GM21526 (cell line): Measurements from ENCODE around the gene PRICKLE3.
A peak's percentile ranks its signal among the peaks of the same experiment; 100 is the strongest.
"Not testable (repeated sequence)": the region's sequence is repeated elsewhere in the genome, so short reads cannot be mapped to it uniquely, and the experiment has no call there.

Source experiments
- ATAC-seq: cut with Tn5 transposase; IDR thresholded peaks from one replicate; pipeline ENCODE4 v1.9.1; 2021; ENCODE audit warnings: moderate library complexity; ENCODE audit not compliant: unreplicated experiment, low FRiP score

The PRICKLE3 gene

GRCh38 chrX:49164589-49165360, 21.4 kb downstream of the PRICKLE3 start:
- no peak for ATAC-seq

- ATAC-seq: peak; percentile 51
Observed at GRCh38 chrX:49163555-49164419, 22.4 kb downstream of the PRICKLE3 start.

DNA sequence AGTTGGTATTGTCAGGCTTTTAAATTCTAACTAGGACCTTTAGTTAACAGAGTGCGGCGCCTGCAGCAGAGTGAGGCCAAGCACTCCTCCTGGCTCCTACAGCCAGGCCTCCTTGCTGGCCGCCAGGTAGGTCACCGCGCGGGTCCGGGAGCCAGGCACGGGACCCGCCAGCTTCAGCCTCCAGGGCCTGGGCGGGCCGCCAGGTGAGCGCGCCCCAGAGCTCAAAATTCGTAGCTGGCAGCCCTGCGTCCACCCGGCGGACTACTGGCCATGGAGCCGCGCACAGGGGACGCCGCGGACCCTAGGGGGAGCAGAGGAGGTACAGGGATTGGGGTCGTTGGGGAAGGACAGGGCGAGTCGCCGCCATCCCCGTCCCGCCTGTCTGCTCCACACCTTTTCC, 23.6 kb downstream of the PRICKLE3 start, which contains the start of gene MAGIX:
Gene MAGIX (plus strand): TSS at position 139 of the 400 bp plus-strand sequence. CDS start 132 bp downstream, at position 271.
- no peak for ATAC-seq

- no peak for ATAC-seq
Observed at GRCh38 chrX:49161632-49162031, 24.5 kb downstream of the PRICKLE3 start.

DNA sequence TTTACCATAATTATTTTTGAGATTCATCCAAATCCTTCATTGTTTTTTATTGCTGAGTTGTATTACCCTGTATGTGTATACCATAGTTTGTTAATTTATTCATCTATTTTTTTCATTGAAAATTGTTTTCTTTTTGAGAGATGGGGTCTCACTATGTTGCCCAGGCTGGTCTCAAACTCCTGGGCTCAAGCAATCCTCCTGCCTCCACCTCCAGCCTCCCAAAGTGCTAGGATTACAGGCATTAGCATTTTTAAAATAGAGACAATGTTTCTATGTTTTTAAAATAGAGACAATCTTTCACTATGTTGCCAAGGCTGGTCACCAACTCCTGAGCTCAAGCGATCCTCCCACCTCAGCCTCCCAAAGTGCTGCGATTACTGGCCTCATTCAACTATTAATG, 25.3 kb downstream of the PRICKLE3 start:
- no peak for ATAC-seq

GRCh38 chrX:49157194-49157593, 29.0 kb downstream of the PRICKLE3 start:
- no peak for ATAC-seq

- ATAC-seq: peak; percentile 77
Observed at GRCh38 chrX:49155900-49156837, 30.0 kb downstream of the PRICKLE3 start.

GRCh38 chrX:49155243-49155899, 30.8 kb downstream of the PRICKLE3 start:
- no peak for ATAC-seq

GRCh38 chrX:49153467-49153866, 32.7 kb downstream of the PRICKLE3 start:
- no peak for ATAC-seq

GRCh38 chrX:49149291-49149690, 36.9 kb downstream of the PRICKLE3 start:
- not testable (repeated sequence) for ATAC-seq

DNA sequence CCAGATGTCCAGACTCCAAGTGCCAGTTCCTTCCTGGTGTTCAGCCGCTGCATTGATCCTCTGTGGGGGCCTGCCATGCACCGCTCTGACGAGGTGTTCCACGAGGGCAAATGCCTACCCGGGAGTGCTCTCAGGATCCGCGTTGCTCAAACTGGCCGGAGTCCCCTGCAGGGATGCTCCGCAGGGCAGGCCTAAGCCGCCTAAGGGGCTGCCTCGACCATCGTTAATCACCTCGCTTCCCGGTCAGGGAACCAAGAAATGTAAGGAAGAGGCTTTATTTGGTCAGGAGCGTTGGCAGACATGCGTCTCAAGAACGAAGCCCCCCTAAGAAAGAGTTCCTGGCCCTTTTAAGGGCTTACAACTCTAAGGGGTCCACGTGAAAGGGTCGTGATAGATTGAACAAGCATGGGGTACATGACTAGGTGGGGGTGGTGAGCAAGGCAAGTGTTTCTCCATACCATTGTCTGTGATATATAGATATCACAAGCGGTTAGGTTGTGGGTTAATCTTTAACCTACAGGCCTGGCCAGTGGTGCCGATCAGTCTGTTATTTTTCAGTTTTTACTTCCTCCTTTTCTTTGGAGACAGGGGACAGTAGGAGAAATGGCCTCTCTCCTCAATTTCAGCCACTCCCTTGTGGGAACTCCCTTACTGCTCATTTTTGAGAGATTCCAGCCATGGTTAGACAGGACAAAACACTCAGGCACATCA, 37.6 kb downstream of the PRICKLE3 start:
- not testable (repeated sequence) for ATAC-seq

DNA sequence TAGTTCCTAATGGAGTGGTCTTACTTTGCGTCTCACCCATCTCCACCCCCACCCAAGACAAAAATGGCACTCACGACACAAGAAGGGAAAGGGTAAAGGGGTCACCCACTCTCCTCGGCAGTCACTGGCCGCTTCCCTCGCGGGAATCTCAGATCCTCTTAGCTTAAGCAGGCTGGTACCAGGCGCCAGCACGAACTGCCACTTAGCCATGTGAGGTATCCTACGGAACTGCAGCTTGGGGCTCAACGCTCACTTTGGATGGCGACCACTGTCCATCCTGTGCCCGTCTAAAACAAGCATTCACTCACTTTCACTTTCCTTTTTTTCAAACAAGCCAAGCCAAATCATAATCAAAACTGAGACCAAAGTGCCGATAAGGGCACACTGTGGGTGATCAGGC, 38.2 kb downstream of the PRICKLE3 start:
- ATAC-seq: no peak

DNA sequence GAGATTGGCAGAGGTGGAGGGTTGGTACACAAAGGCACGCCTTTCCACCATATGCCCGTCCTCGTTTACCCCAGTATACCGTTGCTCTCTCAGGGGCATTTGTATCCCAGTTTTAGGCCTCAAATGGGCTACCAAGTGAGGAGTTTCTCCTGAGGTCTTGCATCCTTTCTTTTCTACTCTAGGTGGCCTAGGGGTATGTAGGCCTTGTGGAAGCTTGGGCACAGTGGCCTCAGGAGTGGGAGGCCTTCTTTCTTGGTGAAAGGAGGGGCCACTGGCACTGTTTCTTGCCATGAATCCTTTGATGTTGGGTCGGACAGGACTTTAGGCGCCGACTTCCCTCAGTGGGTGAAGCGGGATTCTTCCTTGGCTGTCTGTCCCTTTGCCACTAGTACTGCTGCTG, 38.9 kb downstream of the PRICKLE3 start:
- ATAC-seq: no peak

- not testable (repeated sequence) for ATAC-seq
Observed at GRCh38 chrX:49143154-49143553, 43.0 kb downstream of the PRICKLE3 start.

- not testable (repeated sequence) for ATAC-seq
Observed at GRCh38 chrX:49142264-49142663, 43.9 kb downstream of the PRICKLE3 start.

GRCh38 chrX:49139713-49140112, 46.5 kb downstream of the PRICKLE3 start:
- ATAC-seq: no peak

DNA sequence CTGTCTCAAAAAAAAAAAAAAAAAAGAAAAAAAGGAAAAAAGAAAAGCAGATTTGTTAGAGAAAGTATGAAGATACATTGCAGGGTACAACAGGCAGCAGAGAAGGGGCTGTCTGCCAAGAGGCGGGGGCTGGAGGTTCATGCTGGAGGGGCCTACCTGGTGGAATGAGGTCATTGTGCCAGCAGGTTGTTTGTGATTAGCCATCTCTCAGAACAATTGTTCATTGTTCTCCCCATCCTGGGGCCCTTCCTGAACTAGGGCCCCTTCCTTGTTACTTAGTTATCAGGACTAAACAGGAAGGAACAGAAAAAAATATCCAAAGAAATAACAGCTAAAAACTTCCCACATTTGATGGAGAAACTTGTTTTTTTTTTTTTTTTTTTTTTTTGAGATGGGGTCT, 48.7 kb downstream of the PRICKLE3 start:
- ATAC-seq: no peak

DNA sequence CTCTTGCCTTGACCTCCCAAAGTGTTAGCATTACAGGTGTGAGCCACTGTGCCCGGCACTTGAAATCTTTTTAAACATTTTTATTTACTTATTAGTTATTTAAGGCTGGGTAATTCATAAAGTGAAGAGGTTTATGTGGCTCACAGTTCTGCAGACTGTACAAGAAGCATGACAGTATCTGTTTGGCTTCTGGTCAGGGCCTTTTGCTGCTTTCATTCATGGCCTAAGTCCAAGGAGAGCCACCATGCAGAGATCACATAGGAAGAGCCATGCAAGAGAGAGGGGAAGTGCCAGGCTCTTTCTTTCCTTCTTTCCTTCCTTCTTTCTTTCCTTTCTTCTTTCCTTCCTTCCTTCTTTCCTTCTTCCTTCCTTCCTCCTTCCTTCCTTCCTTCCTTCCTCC, 52.4 kb downstream of the PRICKLE3 start:
- ATAC-seq: no peak

DNA sequence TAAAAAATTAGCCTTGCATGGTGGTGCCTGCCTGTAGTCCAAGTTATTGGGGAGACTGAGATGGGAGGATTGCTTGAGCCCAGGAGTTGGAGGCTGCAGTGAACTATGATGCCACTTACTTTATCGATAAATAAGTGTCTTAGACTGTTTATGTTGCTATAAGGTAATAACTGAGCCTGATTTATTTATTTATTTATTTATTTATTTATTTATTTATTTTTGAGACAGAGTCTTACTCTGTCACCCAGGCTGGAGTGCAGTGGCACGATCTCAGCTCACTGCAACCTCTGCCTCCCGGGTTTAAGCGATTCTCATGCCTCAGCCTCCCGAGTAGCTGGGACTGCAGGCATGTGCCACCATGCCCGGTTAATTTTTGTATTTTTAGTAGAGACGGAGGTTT, 53.9 kb downstream of the PRICKLE3 start:
- ATAC-seq: not testable (repeated sequence)
